Tibial artery (tissue), 4 donors: Measurements from ENCODE around the gene SLC38A8.

Experiments
- DNase-seq, 2 donors: peaks; one replicate each; pipeline ENCODE4 v3.0.0-alpha.2; 2019
- H3K27ac ChIP-seq, 2 donors: fragments of 200-600 bp; sonication (generic) in 1 of 2; 1 replicate in 1 of 2; 2 replicates in 1 of 2; pipeline ENCODE4 v1.5.1; 2018 to 2019; ENCODE audit warnings: mild to moderate bottlenecking in 1 of 2
- H3K27me3 ChIP-seq, 2 donors: fragments of 200-600 bp; sonication (generic) in 1 of 2; one replicate each; pipeline versions ENCODE4 v1.5.1 to v1.6.0; 2016 to 2019
- H3K36me3 ChIP-seq, 3 donors: fragments of 200-600 bp; sonication (generic) in 2 of 3; one replicate each; pipeline ENCODE4 v1.5.1; 2016 to 2019; ENCODE audit warnings: mild to moderate bottlenecking in 2 of 3
- H3K4me1 ChIP-seq, 4 donors: fragments of 200-600 bp; sonication (generic) in 2 of 4; 1 replicate in 3 of 4; 2 replicates in 1 of 4; pipeline ENCODE4 v1.5.1; 2016 to 2019
- H3K4me3 ChIP-seq, 2 donors: fragments of 200-600 bp; sonication (generic) in 1 of 2; 1 replicate in 1 of 2; 2 replicates in 1 of 2; pipeline ENCODE4 v1.5.1; 2018 to 2019; ENCODE audit warnings: mild to moderate bottlenecking in 2 of 2
- H3K9me3 ChIP-seq, 3 donors: fragments of 200-600 bp; sonication (generic) in 1 of 3; one replicate each; pipeline ENCODE4 v1.5.1; 2016 to 2019
- CTCF ChIP-seq, 2 experiments: fragments of 200-600 bp in 1 of 2; fragments of 450-650 bp in 1 of 2; IDR thresholded peaks; one replicate each; pipeline ENCODE4 v1.5.1; 2017 to 2019; ENCODE audit warnings: antibody characterized with exemption in 2 of 2, mild to moderate bottlenecking in 1 of 2, moderate library complexity in 1 of 2
- intact Hi-C: fragments of 100-400 bp; cut with DNase I; formaldehyde crosslinking; loops from one replicate; pipeline ENCODE4 v1.15.0; 2023; ENCODE audit warnings: low total_unique reads

The SLC38A8 gene

DNA sequence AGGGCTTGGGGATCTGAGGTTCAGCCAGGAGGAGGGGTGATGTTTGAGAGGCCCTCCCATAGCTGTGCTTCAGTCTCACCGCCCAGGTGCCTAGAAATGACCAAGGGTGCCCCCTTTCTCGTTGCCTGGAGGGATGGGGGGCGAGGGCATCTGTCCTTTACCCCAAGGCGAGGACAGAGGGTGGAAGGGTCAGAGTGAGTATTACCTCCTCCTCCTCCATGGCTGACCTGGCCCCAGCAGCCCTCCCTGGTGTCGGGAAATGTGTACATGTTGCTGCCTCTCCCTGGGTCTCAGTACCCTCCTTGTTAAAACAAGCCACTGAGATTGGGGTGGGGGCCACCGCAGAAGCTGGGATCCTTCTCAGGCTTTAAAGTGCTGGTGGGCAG, 72.2 kb downstream of the SLC38A8 start:
- H3K4me1 ChIP-seq = peaks cover 0 to 12% (median 10%) of the 10 kb centered on the region in 4 donors
- no peaks in the 10 kb centered on the region for H3K9me3 ChIP-seq
- DNase-seq = no peak
- H3K27me3 ChIP-seq = peaks cover 0 to 29% of the 10 kb centered on the region in 2 donors
- no peak overlapping the region for H3K4me3 ChIP-seq
- no peak for TF ChIP-seq CTCF (IDR thresholded peaks at IDR 0.05)
- intact Hi-C loops = no loop called here
- H3K27ac ChIP-seq = no peak overlapping the region
- peaks cover 6 to 12% (median 10%) of the 10 kb centered on the region in 3 donors for H3K36me3 ChIP-seq

- H3K27me3 ChIP-seq = peaks cover 0 to 24% of the 10 kb centered on the region in 2 donors
- H3K4me1 ChIP-seq = peaks cover 0 to 12% (median 10%) of the 10 kb centered on the region in 4 donors
- DNase-seq = no peak
- no peak overlapping the region for H3K4me3 ChIP-seq
- no peak overlapping the region for H3K27ac ChIP-seq
- H3K9me3 ChIP-seq = no peaks in the 10 kb centered on the region
- no peak for TF ChIP-seq CTCF (IDR thresholded peaks at IDR 0.05)
- peaks cover 10 to 17% (median 16%) of the 10 kb centered on the region in 3 donors for H3K36me3 ChIP-seq
- intact Hi-C loops = loop anchor here (5.0 to 10.0 kb wide), 2 partner anchors 92 to 215 kb away; partner anchors contain the start of gene TAF1C
Observed at GRCh38 chr16:83969771-83970429, 72.7 kb downstream of the SLC38A8 start.

- no peak overlapping the region for H3K27ac ChIP-seq
- DNase-seq = no peak
- TF ChIP-seq CTCF (IDR thresholded peaks at IDR 0.05) = no peak
- intact Hi-C loops = loop anchor here (5.0 to 10.0 kb wide), 2 partner anchors 93 to 216 kb away; partner anchors contain the start of gene TAF1C
- peaks cover 10 to 22% (median 17%) of the 10 kb centered on the region in 3 donors for H3K36me3 ChIP-seq
- no peak overlapping the region for H3K4me3 ChIP-seq
- peaks cover 0 to 12% (median 10%) of the 10 kb centered on the region in 4 donors for H3K4me1 ChIP-seq
- H3K9me3 ChIP-seq = no peaks in the 10 kb centered on the region
- H3K27me3 ChIP-seq = peaks cover 0 to 24% of the 10 kb centered on the region in 2 donors
Observed at GRCh38 chr16:83968891-83969649, 73.5 kb downstream of the SLC38A8 start.

DNA sequence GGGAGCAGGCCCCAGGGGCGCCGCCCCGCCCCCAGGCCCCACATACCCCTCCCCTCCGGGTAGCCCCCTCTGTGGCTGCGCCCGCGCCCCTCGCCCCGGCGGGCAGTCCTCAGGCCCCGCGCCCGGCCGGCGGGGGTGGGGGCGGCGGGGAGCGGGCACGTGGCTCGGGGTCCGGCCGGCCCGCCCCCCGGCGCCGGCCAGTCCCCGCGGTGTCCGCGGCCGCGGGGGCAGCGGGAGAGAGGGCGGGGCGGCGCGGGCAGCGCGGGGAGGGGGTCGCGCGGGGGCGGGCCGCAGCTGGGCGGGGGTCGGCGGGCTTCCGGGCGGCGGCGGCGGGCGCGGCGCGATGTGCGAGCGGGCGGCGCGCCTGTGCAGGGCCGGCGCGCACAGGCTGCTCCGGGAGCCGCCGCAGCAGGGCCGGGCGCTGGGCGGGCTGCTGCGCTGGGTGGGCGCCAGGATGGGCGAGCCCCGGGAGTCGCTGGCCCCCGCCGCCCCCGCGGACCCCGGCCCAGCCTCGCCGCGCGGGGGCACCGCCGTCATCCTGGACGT, 74.2 kb downstream of the SLC38A8 start:
- Histone ChIP-seq H3K9me3 (no peaks in the 10 kb centered on the region), H3K4me1 (peaks cover 0 to 17% (median 12%) of the 10 kb centered on the region in 4 donors), H3K27ac (no peak overlapping the region), H3K4me3 (peak overlapping the region; percentile 31 to 44), H3K36me3 (peaks cover 10 to 29% (median 22%) of the 10 kb centered on the region in 3 donors), H3K27me3 (peaks cover 0 to 24% of the 10 kb centered on the region in 2 donors)
- TF ChIP-seq CTCF (IDR thresholded peaks at IDR 0.05) = no peak
- intact Hi-C loops = loop anchor here (5.0 to 10.0 kb wide), 2 partner anchors 94 to 216 kb away; partner anchors contain the start of gene TAF1C
- no peak for DNase-seq

DNA sequence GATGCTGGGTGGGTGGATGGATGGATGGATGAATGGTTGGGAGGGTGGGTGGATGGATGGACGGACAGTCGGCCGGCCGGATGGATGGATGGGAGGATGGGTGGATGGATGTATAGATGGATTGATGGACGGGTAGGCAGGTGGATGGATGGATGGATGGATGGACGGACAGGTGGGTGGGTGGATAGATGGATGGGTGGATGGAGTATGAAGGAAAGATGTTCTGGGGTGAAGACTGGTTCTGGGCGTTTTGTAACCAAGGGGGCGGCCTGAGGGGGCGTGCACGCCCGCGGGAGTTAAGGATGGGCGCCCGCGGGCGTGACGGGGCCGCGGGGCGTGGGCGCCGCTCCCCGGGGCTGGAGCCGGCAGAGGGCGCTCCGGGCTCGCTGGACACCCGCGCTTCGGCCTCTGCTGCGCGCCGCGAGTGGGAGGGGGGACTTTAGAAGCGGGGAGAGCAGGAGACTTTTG, 74.7 kb downstream of the SLC38A8 start, which contains the start of gene NECAB2:
NECAB2 (plus strand) TSS at position 407 of the 468 bp plus-strand sequence. CDS start 405 bp downstream, outside the sequence.
- intact Hi-C loops = loop anchor here (5.0 to 10.0 kb wide), 2 partner anchors 94 to 217 kb away; partner anchors contain the start of gene TAF1C
- no peak for DNase-seq
- H3K36me3 ChIP-seq = peaks cover 10 to 34% (median 27%) of the 10 kb centered on the region in 3 donors
- H3K27ac ChIP-seq = no peak within 1 kb of the TSS
- peaks cover 0 to 23% (median 13%) of the 10 kb centered on the region in 4 donors for H3K4me1 ChIP-seq
- TF ChIP-seq CTCF (IDR thresholded peaks at IDR 0.05) = peak; percentile 29 to 64
- H3K9me3 ChIP-seq = no peaks in the 10 kb centered on the region
- peak within 1 kb of the TSS; percentile 31 to 44 for H3K4me3 ChIP-seq
- H3K27me3 ChIP-seq = peaks cover 0 to 24% of the 10 kb centered on the region in 2 donors
